GM13976 (cell line): Measurements from ENCODE around the gene ELOVL6.

ENCODE experiments used
- DNase-seq: peaks from one replicate; pipeline ENCODE4 v3.0.0; 2012; ENCODE audit warnings: low spot score
- CTCF ChIP-seq: IDR thresholded peaks from 2 replicates; pipeline ENCODE4 v1.5.1; 2012; ENCODE audit warnings: borderline replicate concordance, mild to moderate bottlenecking; ENCODE audit not compliant: insufficient read depth; ENCODE audit errors: extremely low read depth, missing control alignments, control extremely low read depth
- in situ Hi-C: fragments of 300-500 bp; cut with MboI; formaldehyde crosslinking; loops from one replicate; pipeline ENCODE4 v1.12.0; 2022; ENCODE audit warnings: low sequenced_read_pairs, mixed read lengths, inconsistent platforms; ENCODE audit not compliant: unreplicated experiment

The ELOVL6 gene

GRCh38 chr4:110190249-110190648, 8.2 kb downstream of the ELOVL6 start:
- DNase-seq, result no peak
- no peak for TF ChIP-seq CTCF
- in situ Hi-C loops, result no loop called here

- no peak for DNase-seq
- in situ Hi-C loops, result no loop called here
- no peak for TF ChIP-seq CTCF
These were observed 10.3 kb downstream of the ELOVL6 start for GRCh38 chr4:110188113-110188512.

GRCh38 chr4:110184791-110185155, 13.6 kb downstream of the ELOVL6 start:
- no peak for TF ChIP-seq CTCF
- no peak for DNase-seq
- in situ Hi-C loops, result no loop called here

- no peak for DNase-seq
- in situ Hi-C loops, result no loop called here
- no peak for TF ChIP-seq CTCF
These were observed 14.2 kb downstream of the ELOVL6 start for GRCh38 chr4:110184140-110184790.

- no peak for TF ChIP-seq CTCF
- in situ Hi-C loops, result no loop called here
- DNase-seq, result no peak
These were observed 14.8 kb downstream of the ELOVL6 start for GRCh38 chr4:110183643-110184042.

GRCh38 chr4:110183058-110183457, 15.4 kb downstream of the ELOVL6 start:
- no peak for DNase-seq
- TF ChIP-seq CTCF, result no peak
- in situ Hi-C loops, result no loop called here

- no peak for TF ChIP-seq CTCF
- DNase-seq, result no peak
- in situ Hi-C loops, result no loop called here
These were observed 16.5 kb downstream of the ELOVL6 start for GRCh38 chr4:110181890-110182289.
